Epithelial cell of esophagus (primary cell): ENCODE data around the gene FOXL3.

Experiments
- DNase-seq: peaks from one replicate; pipeline ENCODE4 v3.0.0; 2010; ENCODE audit warnings: low read depth
- H3K4me3 ChIP-seq: 2 replicates; pipeline ENCODE4 v1.5.1; 2011; ENCODE audit warnings: mild to moderate bottlenecking, low read length, control low read depth
- TF ChIP-seq, protein P1 (sequence below): IDR thresholded peaks from 2 replicates; pipeline ENCODE4 v1.5.1; 2011; ENCODE audit warnings: low read depth, mild to moderate bottlenecking, low read length, control low read depth, inconsistent platforms; ENCODE audit not compliant: insufficient read depth; ENCODE audit errors: missing control alignments

Gene FOXL3

DNA sequence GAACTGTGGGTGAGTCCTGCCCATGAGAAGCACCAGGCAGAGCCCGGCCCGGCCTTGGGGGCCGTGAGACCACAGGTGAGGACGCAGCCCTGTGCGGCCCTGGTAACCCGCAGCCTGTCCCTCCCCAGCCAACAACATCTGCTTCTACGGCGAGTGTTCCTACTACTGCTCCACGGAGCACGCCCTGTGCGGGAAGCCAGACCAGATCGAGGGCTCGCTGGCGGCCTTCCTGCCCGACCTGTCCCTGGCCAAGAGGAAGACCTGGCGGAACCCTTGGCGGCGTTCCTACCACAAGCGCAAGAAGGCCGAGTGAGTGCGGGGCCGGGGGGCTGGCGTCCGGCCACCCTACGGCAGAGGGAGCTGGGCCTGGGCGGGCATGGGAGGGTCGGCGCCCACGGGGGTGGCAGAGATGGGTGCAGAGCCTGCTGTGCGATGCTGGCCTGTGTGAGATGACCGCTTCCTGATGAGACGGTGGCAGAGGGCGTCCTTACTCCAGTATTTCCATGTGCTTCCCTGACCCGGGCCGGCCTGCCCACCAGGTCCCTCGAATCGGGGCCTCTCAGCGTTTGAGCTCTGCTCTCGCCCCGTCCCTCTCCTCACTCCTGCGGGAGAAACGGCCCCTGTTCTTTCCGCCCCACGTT, 34.1 kb upstream of the FOXL3 start:
- H3K4me3 ChIP-seq: no peak overlapping the region
- TF ChIP-seq, protein P1, sequence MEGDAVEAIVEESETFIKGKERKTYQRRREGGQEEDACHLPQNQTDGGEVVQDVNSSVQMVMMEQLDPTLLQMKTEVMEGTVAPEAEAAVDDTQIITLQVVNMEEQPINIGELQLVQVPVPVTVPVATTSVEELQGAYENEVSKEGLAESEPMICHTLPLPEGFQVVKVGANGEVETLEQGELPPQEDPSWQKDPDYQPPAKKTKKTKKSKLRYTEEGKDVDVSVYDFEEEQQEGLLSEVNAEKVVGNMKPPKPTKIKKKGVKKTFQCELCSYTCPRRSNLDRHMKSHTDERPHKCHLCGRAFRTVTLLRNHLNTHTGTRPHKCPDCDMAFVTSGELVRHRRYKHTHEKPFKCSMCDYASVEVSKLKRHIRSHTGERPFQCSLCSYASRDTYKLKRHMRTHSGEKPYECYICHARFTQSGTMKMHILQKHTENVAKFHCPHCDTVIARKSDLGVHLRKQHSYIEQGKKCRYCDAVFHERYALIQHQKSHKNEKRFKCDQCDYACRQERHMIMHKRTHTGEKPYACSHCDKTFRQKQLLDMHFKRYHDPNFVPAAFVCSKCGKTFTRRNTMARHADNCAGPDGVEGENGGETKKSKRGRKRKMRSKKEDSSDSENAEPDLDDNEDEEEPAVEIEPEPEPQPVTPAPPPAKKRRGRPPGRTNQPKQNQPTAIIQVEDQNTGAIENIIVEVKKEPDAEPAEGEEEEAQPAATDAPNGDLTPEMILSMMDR: no peak
- no peak for DNase-seq

DNA sequence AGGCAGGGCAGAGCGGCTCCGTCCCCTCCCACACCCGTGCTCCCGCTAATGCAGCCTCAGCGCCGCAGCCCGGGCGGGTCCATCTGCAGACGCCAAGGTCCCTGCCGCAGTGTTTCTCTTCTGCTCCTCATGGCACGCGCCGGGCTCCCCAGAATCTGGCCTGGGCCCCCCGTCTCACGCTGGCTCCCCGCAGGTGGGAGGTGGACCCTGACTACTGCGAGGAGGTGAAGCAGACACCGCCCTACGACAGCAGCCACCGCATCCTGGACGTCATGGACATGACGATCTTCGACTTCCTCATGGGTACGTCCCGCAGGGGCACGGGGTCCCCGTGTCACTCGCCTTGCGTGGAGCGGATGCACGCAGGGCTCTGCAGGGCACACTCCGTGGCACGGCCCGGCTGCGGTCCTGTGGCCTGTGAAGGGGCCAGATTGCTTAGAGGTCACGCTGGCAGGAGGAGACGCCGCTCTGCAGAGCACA, 33.5 kb upstream of the FOXL3 start:
- DNase-seq: no peak
- TF ChIP-seq, protein P1: no peak
- H3K4me3 ChIP-seq: no peak overlapping the region

DNA sequence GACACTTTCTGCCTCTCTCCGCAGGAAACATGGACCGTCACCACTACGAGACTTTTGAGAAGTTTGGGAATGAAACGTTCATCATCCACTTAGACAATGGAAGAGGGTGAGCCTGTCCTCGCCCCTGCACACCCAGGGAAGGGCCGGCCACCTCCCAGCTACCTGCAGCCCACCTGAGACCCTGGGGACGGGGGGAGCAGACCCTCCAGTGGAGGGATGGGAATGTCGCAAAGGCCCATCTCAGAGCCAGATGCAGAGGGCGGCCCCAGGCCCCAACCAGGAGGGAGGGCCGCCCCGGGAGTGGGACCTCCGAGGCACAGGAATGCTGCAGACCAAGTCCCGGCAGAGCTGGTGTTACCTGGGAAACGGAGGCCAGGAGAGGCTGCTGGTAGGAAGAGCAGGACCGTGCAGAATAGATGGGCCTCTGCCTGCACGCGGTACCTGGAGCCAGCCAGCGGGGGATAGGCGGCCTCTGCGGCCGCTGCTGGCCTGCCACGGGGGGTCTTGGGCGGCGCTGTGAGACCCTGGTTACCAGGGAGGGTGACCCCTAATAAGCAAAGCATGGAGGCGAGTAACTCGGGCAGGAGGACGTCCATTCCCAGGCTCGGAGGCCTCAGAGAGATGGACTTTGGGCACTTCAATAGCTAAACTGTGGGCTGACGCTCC, 32.9 kb upstream of the FOXL3 start:
- H3K4me3 ChIP-seq: no peak overlapping the region
- TF ChIP-seq, protein P1: no peak
- DNase-seq: no peak

DNA sequence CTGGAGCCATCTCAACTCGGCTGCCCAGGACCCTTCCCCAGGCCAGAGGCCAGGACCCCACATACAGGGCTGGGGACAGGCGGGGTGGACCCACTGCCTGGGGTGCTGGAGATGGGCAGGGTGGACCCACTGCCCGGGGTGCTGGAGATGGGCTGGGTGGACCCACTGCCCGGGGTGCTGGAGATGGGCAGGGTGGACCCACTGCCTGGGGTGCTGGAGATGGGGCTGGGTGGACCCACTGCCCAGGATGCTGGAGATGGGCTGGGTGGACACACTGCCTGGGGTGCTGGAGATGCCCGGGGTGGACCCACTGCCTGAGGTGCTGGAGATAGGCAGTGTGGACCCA, 32.4 kb upstream of the FOXL3 start:
- TF ChIP-seq, protein P1: no peak
- no peak for DNase-seq
- no peak overlapping the region for H3K4me3 ChIP-seq

DNA sequence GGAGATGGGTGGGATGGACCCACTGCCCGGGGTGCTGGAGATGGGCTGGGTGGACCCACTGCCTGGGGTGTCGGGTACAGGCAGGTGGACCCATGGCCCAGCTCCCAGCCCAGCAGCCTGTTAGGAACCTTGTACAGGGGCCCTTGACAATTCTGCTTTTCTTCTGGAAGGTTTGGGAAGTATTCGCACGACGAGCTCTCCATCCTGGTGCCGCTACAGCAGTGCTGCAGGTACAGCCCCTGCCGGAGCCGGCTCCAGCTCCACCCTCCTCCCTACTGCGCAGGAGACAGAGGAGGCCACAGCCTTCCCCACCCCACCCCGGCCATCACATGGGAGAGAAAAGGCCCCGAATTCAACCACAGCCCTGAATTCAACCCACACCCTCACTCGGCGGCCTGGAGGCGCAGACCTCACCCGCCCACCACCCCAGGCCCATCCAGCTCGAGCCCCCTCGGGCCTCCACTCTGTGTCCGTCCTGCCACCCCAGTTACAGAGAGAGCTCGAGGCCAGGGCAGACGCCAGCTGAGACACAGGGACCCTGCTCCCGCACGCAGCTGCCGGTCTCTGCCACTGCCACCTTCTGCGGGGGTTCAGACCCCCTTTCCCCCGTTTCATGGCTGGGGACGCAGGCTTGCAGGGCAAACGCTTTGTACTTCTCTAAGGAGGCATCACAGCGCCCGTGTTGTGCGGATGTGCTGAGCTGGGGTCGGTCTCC, 31.3 kb upstream of the FOXL3 start:
- H3K4me3 ChIP-seq: no peak overlapping the region
- DNase-seq: no peak
- TF ChIP-seq, protein P1: no peak

DNA sequence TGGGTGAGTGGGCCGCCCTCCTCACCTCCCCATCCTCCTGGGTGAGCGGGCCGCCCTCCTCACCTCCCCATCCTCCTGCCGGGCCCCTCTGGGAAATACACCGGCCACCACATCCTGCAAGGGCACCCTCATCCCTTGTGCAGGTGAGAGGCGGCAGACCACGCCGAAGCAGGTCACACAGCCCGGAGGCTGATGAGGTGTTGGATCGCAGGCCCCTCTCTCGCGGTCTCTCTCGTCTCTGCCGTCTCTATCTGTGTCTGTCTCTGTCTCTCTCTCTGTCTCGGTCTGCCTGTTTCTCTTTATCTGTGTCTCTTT, 30.8 kb upstream of the FOXL3 start:
- DNase-seq: no peak
- no peak overlapping the region for H3K4me3 ChIP-seq
- TF ChIP-seq, protein P1: no peak
